HG03558 (cell line): ENCODE measurements around the gene TCF21.
A peak's percentile ranks its signal among the peaks of the same experiment; 100 is the strongest.
"Not testable (repeated sequence)": the region's sequence is repeated elsewhere in the genome, so short reads cannot be mapped to it uniquely, and the experiment has no call there.

Experiments used
- ATAC-seq: cut with Tn5 transposase; IDR thresholded peaks from one replicate; pipeline ENCODE4 v1.9.1; 2021; ENCODE audit warnings: moderate number of reproducible peaks; ENCODE audit not compliant: unreplicated experiment; ENCODE audit errors: extremely low read depth

TCF21 gene

GRCh38 chr6:133919362-133919761, 30.4 kb downstream of the TCF21 start:
- ATAC-seq: no peak

DNA sequence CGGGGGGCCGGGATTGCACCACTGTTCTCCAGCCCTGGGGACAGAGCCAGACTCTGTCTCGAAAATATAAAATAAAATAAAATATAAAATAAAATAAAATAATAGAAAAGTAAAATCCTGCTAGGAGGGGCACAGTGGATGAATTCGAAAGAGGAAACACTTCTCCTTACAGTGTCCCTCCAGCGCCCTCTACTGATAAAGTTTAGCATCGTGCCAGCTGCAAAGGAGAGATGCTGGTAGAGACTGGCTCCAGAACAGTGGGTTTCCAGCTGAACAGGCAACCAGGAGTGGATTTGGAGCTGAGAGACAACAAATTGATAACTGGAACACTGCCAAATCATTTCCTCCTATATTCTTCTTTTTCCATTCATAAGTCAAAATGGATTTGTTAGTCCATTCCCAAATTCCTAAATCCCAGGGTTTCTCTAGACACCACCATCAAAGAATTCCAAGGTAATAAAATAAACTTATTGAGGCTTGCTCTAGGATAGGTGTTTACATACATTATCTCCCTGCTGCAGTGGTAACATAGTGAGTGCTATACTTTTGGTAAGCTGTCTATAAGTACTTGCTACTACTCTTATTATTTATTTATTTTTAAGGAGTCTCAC, 32.4 kb downstream of the TCF21 start:
- ATAC-seq: no peak

GRCh38 chr6:133923938-133924593, 35.2 kb downstream of the TCF21 start:
- ATAC-seq: peak; percentile 77

DNA sequence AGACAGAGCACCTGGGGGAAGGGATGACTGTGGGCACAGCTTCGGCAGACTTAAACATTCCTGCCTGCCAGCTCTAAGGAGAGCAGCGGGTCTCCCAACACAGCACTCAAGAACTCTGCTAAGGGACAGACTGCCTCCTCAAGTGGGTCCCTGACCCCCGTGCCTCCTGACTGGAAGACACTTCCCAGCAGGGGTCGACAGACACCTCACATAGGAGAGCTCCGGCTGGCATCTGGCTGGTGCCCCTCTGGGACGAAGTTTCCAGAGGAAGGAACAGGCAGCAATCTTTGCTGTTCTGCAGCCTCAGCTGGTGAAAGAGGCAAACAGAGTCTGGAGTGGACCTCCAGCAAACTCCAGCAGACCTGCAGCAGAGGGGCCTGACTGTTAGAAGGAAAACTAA, 42.3 kb downstream of the TCF21 start:
- not testable (repeated sequence) for ATAC-seq

- not testable (repeated sequence) for ATAC-seq
Measured at GRCh38 chr6:133936352-133936751, 47.4 kb downstream of the TCF21 start.

- ATAC-seq: no peak
Measured at GRCh38 chr6:133937909-133938308, 49.0 kb downstream of the TCF21 start.

DNA sequence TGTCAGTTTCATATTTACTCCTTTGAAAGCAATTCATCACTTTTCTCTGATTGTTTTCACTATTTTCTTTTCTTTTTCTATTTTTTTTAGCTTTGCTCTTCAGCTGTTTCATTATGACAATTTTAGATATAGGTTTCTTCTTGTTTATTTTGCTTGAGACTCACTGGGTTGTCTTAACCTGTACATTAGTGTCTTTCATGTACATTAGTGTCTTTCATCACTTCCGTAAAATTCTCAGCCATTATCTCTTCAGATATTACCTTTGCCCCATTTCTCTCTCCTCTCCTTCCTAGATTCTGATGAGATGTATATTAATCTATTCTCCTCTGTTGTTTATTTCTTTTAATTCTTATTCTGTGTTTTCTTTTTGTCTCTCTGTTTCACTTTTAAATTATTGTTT, 49.6 kb downstream of the TCF21 start:
- no peak for ATAC-seq

DNA sequence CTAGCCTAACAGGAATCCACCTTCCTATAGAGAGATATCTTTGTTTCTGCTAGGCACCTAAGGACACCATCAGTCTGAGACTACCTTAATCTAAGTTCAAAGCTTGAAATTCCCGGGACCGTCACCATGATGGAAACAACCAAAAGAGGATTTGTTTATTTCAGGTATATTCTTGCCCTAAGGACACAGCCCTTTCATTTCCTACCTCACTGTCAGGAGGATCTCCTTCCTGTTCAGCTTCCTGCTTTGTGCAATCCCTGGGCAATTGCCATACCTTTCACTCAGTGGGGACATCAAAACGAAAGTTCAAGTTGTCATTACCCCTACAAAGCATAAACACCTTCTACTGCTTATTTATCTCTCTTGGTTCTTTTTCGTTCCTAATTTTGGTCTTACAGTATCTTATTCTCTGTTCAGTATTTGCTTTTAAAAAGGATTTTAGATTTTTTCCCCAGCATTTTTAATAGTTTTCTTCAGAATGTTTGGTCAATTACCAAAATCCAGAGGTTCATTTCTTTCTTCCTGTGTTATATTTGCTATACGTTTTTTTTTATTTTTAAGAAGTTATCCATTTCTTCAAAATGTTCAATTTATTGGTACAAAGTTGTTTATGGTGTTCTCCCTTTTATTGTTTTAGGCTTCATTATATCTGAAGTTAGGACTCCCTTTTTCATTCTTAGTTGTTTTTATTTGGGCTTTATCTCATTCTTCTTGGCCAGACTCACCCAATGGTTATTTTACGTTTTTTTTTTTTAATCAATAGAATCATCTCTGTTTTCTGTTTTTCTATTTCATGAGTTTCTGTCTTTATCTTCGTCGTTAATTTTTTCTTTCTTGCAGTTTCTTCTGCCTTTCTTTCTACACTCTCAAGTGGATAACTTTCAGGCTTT, 51.1 kb downstream of the TCF21 start:
- no peak for ATAC-seq
